HG03066 (cell line): ENCODE results near the gene ACP7.
"Not testable (repeated sequence)": the region's sequence is repeated elsewhere in the genome, so short reads cannot be mapped to it uniquely, and the experiment has no call there.

ENCODE experiments used
- ATAC-seq: cut with Tn5 transposase; IDR thresholded peaks from one replicate; pipeline ENCODE4 v1.9.1; 2021; ENCODE audit warnings: low read depth; ENCODE audit not compliant: unreplicated experiment

Gene ACP7

GRCh38 chr19:39083983-39084731 lies at the start of gene ACP7:
Gene ACP7 (plus strand): TSS chr19:39084368. CDS start chr19:39085270, 902 bp downstream.
- no peak for ATAC-seq

DNA sequence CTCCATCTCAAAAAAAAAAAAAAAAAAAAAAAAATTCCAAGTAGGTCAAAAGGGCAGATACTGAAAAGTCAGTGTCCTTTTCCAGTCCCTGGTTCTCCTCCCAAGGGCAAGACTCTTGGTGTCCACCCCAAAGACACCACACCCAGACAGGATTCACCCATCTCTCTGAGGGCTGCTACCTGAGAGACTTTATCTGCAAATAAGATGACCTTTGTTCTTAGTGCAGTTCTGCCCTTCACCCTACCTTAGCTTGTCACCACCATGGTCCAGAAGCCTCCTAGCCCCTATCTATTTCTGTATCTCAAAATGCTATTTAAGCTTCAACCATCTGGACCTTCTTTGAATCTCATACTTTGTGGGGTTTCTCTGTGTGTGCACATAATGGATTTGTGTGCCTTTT lies 47.6 kb upstream of the ACP7 start:
- ATAC-seq, result no peak

DNA sequence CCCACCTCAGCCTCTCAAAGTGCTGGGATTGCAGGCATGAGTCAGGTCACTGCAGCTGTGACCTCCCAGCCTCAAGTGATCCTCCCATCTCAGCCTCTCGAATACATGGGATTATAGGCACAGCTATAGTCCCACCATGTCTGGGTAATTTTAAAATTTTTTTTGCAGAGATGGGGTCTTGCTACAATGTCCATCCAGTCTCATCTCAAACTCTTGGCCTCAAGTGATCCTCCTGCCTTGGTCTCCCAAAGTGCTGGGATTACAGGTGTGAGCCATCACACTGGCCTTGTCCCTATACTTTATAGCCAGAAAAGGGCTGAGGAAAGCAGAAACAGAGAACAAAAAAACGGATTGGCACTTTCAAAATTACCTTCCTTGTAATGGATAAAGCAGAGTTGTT lies 47.0 kb upstream of the ACP7 start:
- no peak for ATAC-seq

DNA sequence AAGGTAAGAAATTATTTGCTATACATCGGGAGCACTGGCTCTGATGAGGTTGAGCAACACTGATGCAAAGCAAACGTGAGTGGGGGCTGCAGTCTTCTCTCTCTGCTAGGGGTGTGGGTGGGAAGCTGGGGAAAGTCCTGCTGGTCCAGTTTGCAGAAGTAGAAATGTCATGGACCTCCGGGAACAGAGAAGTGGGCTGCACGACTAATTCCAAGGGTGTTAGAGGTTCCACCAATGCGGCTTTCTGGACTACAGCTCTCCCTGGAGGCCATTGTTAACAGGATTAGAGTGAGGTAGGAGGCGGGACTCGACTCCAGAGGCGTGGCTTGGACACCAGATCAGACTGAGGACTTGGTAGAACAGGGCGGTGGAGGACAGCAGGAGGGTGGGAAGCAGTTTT lies 46.1 kb upstream of the ACP7 start:
- no peak for ATAC-seq

DNA sequence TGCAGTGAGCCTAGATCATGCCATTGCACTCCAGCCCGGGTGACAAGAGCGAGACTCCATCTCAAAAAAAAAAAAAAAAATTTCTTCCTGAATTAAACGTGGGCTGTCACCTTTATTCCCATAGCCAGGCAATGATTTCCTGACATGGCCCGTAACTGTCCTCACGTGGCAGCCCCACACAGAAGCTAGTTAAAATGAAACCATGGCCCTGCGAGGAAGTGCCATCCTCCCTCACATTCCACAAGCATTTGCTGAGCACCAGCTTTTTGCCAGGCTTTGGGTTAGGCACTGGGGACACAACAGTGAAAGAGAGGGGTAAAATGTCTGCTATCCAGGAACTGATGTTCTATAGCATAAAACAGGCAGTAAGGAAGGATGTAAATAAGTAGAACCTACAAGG lies 38.7 kb upstream of the ACP7 start:
- ATAC-seq, result no peak

GRCh38 chr19:39046037-39046821 lies 37.9 kb upstream of the ACP7 start:
- no peak for ATAC-seq

- no peak for ATAC-seq
Measured at GRCh38 chr19:39047073-39047472, 37.1 kb upstream of the ACP7 start.

DNA sequence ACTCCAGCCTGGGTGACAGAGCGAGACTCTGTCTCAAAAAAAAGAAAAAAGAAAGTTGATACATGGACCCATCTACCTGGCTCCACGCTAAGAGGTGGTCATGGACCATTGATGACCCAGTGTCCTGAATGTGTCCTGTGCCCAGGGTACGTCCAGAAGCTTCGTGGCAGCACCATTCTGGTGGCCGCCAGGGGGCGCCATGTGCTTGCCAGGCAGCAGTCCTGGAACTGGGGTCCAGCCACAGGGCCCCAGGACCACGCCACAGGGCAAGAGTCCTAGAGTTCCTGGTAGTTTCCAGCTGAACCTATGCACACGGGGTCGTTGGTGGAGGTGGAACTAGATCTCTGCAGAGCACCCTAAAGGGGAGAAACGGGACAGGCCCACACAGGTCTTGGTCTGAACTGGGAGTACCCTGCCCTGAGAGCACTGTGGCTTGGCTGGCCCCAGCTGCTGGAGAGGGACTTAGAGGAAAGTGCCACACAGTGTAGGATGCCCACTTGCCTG lies 31.9 kb upstream of the ACP7 start:
- no peak for ATAC-seq

DNA sequence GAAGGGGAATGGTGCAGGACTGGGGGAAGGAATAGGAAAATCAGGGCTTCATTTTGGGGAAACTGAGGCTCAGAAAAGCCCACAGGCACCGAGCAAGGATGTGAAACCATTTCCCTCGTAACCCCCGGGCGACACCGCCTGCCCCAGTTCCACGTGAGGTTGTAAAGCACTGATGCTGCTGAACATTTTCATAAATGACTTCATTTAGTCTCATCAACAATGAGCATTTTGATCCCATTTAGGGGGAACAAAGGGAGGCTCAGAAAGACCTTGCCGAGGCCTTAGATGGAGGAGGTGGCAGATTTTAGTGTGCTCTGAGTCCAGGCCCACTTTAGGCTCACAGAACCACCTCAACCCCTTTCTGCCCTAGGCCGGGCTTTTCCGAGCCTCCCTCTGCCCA lies 31.3 kb upstream of the ACP7 start:
- no peak for ATAC-seq

DNA sequence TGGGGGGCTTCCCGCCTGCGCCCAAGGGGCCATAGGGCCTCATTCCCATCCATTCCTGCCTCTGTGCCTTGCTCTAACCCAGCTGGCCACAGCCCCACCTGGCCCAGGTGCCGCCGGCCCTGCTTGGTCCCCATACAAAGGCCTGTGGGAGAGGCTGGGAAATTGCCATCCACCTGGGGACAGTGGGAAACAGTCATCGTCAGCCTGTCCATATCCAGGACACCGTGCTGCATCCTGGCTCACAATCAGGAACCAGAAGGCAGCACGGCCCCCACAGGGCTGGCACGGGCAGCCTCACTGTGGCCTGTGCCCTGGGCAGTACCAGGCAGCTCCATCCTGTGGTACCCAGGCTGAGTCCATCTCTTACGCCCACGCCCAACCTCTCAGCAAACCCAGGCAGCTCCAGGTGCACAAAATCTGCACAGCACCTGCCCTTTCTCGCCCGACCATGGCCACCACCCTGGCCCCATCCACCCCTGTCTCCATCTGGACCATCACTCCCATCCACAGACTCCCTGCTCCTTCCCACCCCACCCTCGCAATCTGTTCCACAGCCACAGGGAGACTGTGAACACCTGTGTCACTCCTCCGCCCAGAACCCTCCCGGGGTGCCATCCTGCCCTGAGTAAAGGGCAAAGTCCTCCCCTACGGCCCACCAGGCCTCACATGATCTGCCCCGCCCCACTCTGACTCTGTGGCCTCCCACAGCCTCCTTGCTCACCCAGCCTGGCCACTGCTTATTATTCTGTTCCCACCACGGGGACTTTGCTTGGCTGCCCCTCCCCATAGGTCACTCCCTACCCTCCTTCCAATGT lies 30.7 kb upstream of the ACP7 start:
- ATAC-seq, result no peak

GRCh38 chr19:39054091-39054470 lies 30.1 kb upstream of the ACP7 start:
- no peak for ATAC-seq

GRCh38 chr19:39057615-39058014 lies 26.6 kb upstream of the ACP7 start:
- no peak for ATAC-seq

DNA sequence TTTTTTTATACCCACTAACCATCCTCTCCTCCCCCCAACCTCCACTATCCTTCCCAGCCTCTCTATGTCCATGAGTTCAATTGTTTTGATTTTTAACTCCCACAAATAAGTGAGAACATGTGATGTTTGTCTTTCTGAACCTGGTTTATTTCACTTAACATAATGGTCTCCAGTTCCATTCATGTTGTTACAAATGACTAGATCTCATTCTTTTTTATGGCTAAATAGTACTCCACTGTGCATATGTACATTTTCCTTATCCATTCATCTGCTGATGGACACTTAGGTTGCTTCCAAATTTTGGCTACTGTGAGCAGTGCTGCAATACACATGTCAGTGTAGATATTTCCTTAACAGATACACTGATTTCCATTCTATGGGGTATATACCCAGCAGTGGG lies 24.9 kb upstream of the ACP7 start:
- no peak for ATAC-seq

DNA sequence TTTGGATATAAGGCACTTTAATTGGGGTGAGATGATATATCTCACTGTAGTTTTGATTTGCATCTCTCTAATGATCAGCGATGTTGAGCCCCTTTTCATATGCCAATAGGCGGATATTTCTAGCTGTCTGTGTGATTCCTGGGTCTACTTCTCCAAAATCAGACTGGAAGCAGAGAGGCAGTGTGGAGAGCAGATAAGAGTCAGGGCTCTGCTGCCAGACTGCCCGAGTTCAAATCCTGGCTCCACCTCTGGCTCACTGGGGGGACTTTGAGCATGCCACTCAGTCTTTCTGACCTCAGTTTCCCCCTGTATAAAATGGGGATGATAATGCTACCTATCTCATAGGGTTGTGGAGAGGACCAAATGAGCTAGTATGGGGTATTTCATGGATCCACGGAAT lies 24.0 kb upstream of the ACP7 start:
- no peak for ATAC-seq

GRCh38 chr19:39064405-39064804 lies 19.8 kb upstream of the ACP7 start:
- no peak for ATAC-seq

DNA sequence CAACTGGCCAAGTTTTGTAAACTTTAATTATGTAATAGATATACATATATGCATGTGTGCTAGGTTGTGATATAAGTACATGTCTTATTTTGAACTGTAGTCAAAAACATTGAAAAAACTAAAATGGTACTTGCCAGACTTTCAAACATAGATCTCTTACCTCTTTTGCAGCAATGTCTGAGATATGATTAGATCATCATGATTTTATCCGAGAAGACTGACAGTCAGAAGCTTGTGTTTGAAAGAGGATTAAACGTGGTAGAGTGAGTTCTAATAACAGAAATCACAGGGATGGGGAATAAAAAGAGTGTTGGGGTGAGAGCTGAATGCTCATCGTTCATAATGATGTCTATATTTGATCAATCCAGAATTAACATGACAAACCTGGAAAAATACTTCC lies 18.2 kb upstream of the ACP7 start:
- ATAC-seq, result no peak

GRCh38 chr19:39067104-39067503 lies 17.1 kb upstream of the ACP7 start:
- ATAC-seq, result no peak

- not testable (repeated sequence) for ATAC-seq
Measured at GRCh38 chr19:39068259-39068658, 15.9 kb upstream of the ACP7 start.

DNA sequence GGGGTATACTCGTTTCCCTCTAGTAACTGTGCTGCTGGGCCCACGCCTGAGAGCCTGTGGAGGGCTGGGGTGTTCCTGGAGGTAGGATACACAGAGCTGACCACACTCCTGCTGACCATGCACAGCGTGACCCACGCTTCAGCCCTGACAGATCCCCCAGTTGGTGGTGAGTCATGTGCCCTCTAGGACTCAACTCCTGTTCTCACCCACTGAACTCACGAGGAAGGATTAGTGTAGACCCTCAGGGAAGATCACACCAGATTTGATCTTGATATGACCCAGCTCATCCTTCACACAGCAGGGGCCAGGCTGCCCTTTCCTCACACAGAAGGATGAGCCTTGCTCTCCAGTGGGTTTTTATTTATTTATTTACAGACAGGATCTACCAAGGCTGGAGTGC lies 13.3 kb upstream of the ACP7 start:
- no peak for ATAC-seq

- no peak for ATAC-seq
Measured at GRCh38 chr19:39074205-39074692, 9.9 kb upstream of the ACP7 start.

GRCh38 chr19:39074942-39075341 lies 9.2 kb upstream of the ACP7 start:
- no peak for ATAC-seq
